GM12873 (cell line): Measurements from ENCODE around the gene SQSTM1.

Experiments
- CTCF ChIP-seq: IDR thresholded peaks from 2 replicates; pipeline ENCODE4 v1.5.1; 2012; ENCODE audit warnings: low read depth, mild to moderate bottlenecking, moderate library complexity, low read length, control low read depth; ENCODE audit not compliant: insufficient read depth; ENCODE audit errors: missing control alignments

Gene SQSTM1

GRCh38 chr5:179803651-179804554, 16.8 kb upstream of the SQSTM1 start:
- no peak for TF ChIP-seq CTCF

DNA sequence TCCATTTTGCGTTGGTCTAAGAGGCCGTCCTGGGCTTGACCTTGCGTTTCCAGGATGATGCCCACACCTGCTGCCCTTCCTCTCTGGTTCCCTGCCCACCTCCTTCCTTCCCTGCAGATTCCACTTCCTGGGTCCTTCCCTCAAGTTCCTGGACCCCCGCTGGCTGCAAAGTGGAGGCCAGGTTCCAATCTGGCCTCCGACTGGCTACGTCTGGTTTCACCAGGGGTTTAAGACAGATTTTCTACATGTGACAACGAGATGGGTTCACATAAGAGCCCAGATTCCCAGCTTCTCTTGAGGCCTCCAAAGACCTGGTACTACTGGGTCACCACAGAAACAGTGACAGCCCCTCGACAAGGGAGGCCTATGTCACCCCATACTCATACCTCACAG, 16.2 kb upstream of the SQSTM1 start:
- no peak for TF ChIP-seq CTCF

DNA sequence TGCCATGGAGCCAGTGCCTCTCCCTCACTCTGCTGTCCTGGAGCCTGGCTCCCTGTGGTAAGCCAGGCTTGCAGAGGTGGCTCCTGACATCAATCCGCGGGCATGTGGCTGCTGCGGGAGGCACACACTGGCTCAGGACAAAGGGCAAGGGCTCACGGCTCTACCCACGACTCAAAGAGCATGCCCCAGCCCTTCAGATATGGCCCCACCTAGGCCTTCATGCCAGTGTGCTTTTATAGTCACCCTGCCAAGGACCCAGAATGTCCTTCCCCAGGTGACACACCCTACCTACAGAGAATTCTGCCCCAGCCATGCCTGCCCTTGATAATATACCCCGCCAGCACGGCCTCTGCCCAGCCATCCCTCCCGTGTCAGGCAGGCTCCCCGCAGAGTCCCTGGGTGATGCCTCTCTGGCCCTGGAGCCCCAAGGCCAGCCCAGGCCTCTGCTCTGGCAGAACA, 15.6 kb upstream of the SQSTM1 start:
- TF ChIP-seq CTCF, result no peak

DNA sequence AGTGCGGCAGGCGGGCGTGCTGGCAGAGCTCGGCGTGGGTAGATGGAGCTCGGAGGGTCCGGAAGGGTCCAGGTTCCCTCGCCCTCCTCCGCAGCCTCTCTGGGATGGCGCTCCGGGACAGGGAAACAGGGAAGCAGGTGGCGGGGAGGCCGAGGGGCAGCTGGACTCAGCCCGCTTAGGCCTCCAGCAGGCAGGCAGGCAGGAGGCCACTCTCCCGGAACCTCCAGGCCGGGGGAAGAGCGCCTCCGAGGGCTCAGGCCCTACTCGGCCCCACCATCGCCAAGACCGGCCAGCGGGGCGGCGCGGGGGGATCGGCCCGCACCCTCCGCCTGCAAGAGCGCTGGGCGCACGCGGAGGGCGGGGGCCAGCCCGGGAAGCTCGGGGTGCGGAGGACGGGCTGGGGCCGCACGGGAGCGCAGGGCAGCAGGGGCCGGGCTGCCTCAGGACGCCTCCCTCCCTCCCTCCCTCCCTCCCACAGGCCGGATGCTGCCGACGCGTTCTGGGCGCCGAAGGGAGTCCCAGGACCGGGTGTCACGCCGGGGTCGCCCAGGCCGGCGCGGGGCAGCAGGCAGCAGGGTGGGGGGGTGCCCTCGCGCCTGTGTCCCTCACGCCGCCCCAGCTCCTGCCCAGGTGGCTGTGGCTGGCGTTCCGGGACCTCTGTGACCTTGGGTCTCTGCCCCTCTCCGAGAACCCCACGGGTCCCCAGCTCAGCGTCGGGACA, 15.0 kb upstream of the SQSTM1 start:
- no peak for TF ChIP-seq CTCF

GRCh38 chr5:179806250-179807048, 14.3 kb upstream of the SQSTM1 start, which contains the start of gene MGAT4B:
Gene MGAT4B (minus strand): TSS chr5:179806866. CDS start chr5:179806583, 283 bp downstream.
- no peak for TF ChIP-seq CTCF

DNA sequence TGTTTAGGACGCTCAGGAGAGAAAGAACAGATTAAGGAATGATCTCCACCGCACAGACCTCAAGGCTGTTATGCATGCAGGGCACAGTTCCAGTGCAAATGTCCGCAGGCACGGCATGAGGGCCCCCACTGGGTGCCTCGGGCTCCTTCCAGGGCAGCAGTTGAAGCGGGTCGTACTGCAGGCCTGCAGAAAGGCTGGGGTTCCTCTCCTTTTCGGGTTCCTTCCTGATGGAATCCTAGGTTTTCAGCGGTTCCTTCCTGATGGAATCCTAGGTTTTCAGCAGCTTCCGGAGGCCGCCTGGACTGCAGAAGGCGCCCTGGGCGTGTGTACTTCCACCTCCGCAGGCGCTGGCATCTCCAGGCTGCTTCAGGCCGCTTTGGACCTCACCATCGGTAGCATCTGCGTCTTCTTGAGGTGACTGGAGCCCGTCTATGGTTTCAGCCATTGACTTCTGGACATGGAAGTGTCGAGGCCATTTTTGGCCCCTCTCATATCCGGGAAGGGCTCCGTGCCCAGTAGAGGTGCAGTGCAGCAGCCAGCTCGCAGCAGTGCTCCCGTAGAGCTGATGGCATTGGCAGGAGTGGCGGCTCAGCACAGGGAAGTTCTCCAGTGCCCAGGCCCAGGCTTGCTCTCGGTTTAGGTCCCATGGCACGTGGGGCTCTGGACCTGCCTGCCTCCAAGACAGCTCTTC, 8.4 kb upstream of the SQSTM1 start:
- no peak for TF ChIP-seq CTCF
